Measurements from ENCODE around the gene FOXD1. TPM values are rescaled to one million over a fixed set of nuclear protein-coding genes. Genes with fewer than 3 reads are reported as not detected.

The FOXD1 gene
- total RNA-seq, 4 donors from 2014 or later = 2.4 to 13.9 (median 9.6) TPM; not detected in 1

DNA sequence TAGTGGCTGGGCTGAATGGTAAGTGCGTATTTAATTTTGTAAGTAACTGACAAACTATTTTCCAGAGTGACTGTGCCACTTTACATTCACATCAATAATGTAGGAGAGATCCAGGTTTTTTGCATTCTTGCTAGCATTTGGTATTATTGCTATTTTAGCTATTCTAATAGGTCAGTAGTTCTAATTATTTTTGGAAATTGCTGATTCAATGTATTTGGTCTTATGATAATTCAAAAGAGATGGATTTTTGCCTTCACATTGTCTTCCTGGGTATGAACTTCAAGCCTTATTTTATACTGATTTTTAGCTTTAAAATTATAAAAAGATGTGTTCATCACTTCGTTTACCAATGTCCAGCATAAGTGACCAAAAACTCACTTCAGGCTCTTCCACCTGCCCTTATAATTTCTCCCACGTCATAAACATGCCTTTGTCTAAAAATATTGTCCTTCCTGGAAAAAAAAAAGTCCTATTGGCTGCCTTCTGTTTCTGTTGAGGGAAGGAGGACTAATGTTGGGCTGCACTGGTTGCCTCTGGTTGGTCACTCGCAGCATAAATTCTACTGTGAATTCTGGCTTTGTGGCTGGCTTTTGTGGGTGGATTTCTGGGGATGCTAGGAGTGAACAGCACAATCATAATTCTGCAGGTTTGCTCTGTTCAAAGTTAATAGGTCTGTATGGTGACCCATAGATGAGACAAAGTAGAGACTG lies 15.2 kb downstream of the FOXD1 start:
- Histone ChIP-seq H3K4me3 (no peak overlapping the region), H3K36me3 (no peaks in the 10 kb centered on the region), H3K27me3 (peaks cover 84% of the 10 kb centered on the region), H3K4me1 (peaks cover 0 to 20% (median 5%) of the 10 kb centered on the region in 3 donors), H3K9me3 (no peaks in the 10 kb centered on the region), H3K27ac (no peak overlapping the region)
- WGBS, 2 donors (ENCODE audit: low coverage in 1 of 2) = 52 to 64% methylated on average over 4 of the region's 4 CpGs
- no peak for ATAC-seq
- TF ChIP-seq, protein P1, sequence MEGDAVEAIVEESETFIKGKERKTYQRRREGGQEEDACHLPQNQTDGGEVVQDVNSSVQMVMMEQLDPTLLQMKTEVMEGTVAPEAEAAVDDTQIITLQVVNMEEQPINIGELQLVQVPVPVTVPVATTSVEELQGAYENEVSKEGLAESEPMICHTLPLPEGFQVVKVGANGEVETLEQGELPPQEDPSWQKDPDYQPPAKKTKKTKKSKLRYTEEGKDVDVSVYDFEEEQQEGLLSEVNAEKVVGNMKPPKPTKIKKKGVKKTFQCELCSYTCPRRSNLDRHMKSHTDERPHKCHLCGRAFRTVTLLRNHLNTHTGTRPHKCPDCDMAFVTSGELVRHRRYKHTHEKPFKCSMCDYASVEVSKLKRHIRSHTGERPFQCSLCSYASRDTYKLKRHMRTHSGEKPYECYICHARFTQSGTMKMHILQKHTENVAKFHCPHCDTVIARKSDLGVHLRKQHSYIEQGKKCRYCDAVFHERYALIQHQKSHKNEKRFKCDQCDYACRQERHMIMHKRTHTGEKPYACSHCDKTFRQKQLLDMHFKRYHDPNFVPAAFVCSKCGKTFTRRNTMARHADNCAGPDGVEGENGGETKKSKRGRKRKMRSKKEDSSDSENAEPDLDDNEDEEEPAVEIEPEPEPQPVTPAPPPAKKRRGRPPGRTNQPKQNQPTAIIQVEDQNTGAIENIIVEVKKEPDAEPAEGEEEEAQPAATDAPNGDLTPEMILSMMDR (IDR thresholded peaks at IDR 0.05) = no peak
- TF ChIP-seq EP300 (IDR thresholded peaks at IDR 0.05) (no peak), POLR2AphosphoS5 (IDR thresholded peaks at IDR 0.05) (no peak), POLR2A (IDR thresholded peaks at IDR 0.05) (no peak)

DNA sequence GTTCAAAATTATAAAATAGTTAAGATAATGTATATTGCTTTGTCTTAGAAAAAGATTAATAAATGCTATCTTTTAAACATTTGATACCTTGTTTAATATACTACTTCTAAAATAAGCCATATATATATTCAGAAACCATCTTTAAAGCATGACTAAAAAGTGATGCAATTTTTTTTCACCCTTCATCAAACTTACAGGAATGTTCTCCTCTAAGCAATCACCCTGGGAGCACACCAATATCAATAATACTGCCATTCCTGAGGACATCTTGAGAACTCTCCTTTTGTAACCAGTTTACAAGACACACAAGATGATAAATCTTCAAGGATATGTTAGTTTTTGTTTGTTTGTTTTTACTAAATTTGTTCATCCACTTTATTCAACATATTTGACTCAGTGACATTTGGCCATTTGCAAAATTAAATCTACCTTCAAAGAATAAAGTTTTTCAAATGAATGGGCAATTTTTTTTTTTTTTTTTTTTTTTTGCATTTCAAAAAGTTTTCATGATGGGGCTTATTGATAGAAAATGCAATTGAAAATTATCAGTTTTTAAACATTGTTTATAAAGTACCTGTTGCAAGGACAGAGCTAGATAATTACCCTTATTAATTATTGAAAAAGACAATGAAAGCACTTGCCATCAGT lies 17.2 kb downstream of the FOXD1 start:
- Histone ChIP-seq H3K9me3 (no peaks in the 10 kb centered on the region), H3K36me3 (no peaks in the 10 kb centered on the region), H3K27ac (no peak overlapping the region), H3K27me3 (peaks cover 78% of the 10 kb centered on the region), H3K4me3 (no peak overlapping the region), H3K4me1 (peaks cover 0 to 4% (median 0%) of the 10 kb centered on the region in 3 donors)
- TF ChIP-seq POLR2A (IDR thresholded peaks at IDR 0.05) (no peak), POLR2AphosphoS5 (IDR thresholded peaks at IDR 0.05) (no peak), EP300 (IDR thresholded peaks at IDR 0.05) (no peak)
- TF ChIP-seq, protein P1 (IDR thresholded peaks at IDR 0.05) = no peak
- no peak for ATAC-seq

DNA sequence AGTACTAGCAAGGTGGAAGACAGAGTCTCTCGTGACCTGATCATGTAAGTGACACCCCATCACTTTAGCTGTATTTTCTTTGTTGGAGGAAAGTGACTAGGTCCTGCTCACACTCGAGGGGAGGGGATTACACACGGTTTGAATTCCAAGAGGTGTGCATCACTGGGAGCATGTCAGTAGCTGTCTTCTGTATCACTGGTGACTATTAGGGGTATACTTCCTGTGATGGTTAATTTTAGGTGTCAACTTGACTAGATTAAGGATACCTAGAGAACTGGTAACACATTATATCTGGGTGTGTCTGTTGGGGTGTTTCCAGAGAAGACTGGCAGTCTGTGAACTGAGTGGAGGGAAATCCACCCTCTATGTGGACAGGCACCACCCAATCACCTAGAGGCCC lies 22.5 kb downstream of the FOXD1 start:
- WGBS, 2 donors (ENCODE audit: low coverage in 1 of 2) = no CpG with 5 or more reads among the region's 3 CpGs
- ATAC-seq = no peak

DNA sequence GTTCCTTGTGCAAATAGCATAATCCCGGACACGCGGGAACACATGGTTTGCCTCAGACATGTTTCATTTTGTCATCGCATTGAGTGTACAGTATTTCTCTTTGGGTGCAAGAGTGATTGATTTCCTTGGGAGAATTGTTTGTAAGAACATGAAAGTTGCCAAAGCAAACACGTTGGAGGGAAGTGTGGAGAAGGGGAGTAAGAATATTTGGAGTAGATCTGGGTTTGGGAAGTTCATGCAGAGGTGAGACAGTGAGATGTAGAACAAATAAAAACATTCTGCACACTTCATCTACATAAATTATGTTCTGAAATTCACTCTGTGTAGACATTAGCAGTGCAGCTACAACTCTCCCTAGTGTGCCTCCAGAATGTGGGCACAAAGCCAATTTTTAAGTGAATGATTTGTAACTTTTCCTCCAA lies 24.0 kb downstream of the FOXD1 start:
- peaks cover 0 to 13% (median 0%) of the 10 kb centered on the region in 3 donors for H3K4me1 ChIP-seq
- WGBS, 2 donors (ENCODE audit: low coverage in 1 of 2) = 20% methylated on average over 5 of the region's 5 CpGs
- H3K27ac ChIP-seq = no peak overlapping the region
- ATAC-seq = no peak
- H3K36me3 ChIP-seq = no peaks in the 10 kb centered on the region
- TF ChIP-seq POLR2AphosphoS5 (IDR thresholded peaks at IDR 0.05) = no peak
- TF ChIP-seq POLR2A (IDR thresholded peaks at IDR 0.05) = no peak
- no peak for TF ChIP-seq EP300 (IDR thresholded peaks at IDR 0.05)
- TF ChIP-seq, protein P1 (IDR thresholded peaks at IDR 0.05) = no peak
- peaks cover 83% of the 10 kb centered on the region for H3K27me3 ChIP-seq
- H3K9me3 ChIP-seq = no peaks in the 10 kb centered on the region
- no peak overlapping the region for H3K4me3 ChIP-seq

More for the DNA sequence above, 22.5 kb downstream of the FOXD1 start:
- TF ChIP-seq POLR2A (IDR thresholded peaks at IDR 0.05) (no peak), EP300 (IDR thresholded peaks at IDR 0.05) (no peak), POLR2AphosphoS5 (IDR thresholded peaks at IDR 0.05) (no peak)
- TF ChIP-seq, protein P1 (IDR thresholded peaks at IDR 0.05) = no peak
- Histone ChIP-seq H3K27ac (no peak overlapping the region), H3K27me3 (peaks cover 78% of the 10 kb centered on the region), H3K4me3 (no peak overlapping the region), H3K9me3 (no peaks in the 10 kb centered on the region), H3K36me3 (no peaks in the 10 kb centered on the region), H3K4me1 (no peaks in the 10 kb centered on the region)

DNA sequence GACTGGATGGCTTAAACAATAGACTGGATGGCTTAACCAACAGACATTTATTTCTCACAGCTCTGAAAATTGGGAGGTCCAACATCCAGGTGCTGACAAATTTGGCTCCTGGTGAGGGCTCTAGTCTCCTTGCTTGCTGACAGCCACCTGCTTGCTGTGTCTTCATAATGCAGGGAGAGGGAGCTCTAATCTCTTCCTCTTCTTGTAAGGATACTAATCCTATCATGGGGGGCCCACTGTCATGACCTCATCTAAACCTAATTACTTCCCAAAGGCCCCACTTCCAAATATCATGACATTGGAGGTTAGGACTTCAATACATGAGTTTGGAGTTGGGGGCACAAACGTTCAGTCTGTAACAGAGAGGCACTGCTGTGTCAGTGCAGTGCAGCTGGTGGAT lies 26.4 kb downstream of the FOXD1 start:
- 83% methylated on average over 1 of the region's 1 CpG; no CpG with 5 or more reads in 1 of the 2 donors for WGBS, 2 donors (ENCODE audit: low coverage in 1 of 2)
- peaks cover 90% of the 10 kb centered on the region for H3K27me3 ChIP-seq
- no peak overlapping the region for H3K27ac ChIP-seq
- H3K36me3 ChIP-seq = no peaks in the 10 kb centered on the region
- TF ChIP-seq, protein P1 (IDR thresholded peaks at IDR 0.05) = no peak
- TF ChIP-seq EP300 (IDR thresholded peaks at IDR 0.05) = no peak
- TF ChIP-seq POLR2A (IDR thresholded peaks at IDR 0.05) = no peak
- TF ChIP-seq POLR2AphosphoS5 (IDR thresholded peaks at IDR 0.05) = no peak
- no peaks in the 10 kb centered on the region for H3K9me3 ChIP-seq
- H3K4me3 ChIP-seq = no peak overlapping the region
- H3K4me1 ChIP-seq = peaks cover 0 to 26% (median 7%) of the 10 kb centered on the region in 3 donors
- ATAC-seq = no peak
